Activated T-cell treated with anti-CD3 and anti-CD28 coated beads for 48 hours (primary cell): ENCODE measurements around the gene PLK1.

Experiments used
- DNase-seq: peaks from one replicate; pipeline ENCODE4 v3.0.0-alpha.2; 2020; ENCODE audit warnings: low read depth

PLK1 gene

DNA sequence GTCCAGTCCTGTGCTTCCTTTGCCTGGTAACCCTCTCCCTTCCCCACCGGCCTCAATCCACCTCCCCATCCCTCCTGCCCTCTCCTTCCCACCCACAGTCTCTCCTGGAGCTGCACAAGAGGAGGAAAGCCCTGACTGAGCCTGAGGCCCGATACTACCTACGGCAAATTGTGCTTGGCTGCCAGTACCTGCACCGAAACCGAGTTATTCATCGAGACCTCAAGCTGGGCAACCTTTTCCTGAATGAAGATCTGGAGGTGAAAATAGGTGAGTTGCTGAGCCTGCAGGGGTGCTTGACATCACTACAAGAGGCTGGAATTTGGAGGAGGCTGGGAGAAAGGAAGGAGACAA lies 1.3 kb downstream of the PLK1 start:
- no peak for DNase-seq

DNA sequence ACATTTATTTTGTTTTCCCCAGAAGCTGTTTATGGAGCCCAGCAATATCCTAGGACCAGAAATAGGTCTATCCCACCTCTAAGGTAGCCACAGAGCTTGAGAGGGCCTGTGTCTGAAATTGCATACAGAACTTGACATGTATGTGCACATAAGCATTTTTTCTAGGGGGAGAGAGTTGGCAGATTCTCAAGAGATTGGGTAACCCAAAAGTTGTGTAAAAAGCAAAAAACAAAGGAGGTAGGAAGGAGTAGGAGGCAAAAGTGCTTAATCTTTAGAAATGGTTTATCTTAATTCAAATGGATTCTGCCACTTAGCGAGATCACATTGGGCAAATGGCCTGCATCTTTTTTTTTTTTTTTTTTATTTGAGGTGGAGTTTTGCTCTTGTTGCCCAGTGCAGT lies 3.5 kb downstream of the PLK1 start:
- DNase-seq: no peak

DNA sequence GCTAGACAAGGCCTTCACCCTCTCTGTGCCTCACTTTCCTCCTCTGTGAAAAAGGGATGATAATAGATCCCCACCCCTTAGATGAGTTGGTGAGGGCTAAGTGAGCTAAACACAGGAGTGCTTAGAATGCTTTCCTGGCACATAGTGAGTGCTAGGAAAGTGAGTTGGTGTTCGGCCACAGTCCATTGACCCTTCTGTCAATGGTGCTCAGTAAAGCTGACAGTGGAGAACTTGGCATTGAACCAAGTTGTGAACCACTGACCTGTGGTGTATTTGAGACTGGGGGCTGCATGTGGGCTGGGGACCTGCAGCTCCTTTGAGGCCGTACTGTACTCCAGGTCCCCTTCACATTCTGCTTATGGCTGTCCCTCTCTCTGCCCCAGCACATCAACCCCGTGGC lies 4.8 kb downstream of the PLK1 start:
- no peak for DNase-seq

DNA sequence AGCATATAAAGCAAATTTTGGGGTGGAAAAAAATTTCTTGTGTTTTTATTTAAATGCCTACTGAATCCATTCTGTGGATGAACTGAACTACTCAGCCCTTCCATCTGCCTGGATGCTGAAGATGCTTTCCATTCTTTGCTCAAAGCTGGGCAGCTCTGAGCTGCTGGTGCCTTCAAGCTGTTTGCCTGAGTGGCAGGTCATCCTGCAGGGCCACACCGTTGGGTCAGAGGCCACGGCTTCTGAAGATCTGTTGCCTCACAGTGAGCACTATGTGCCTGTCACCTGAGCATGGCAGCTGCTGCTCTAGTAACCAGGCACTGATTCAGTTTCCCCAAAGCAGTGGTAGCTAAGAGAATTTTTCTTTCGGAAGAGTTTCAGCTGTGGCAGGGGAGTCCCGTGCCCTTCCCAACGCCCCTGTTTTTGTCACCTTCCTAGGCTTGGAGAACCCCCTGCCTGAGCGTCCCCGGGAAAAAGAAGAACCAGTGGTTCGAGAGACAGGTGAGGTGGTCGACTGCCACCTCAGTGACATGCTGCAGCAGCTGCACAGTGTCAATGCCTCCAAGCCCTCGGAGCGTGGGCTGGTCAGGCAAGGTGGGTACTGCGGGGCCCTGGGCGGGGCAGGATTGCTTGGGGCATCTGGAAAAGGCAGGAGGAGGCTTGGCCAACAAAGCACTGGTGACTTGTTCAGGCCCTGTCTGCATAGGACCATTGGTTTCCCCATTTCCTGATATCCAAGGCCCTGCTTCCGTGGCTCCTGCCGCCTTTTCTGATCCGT lies 8.5 kb downstream of the PLK1 start:
- no peak for DNase-seq

DNA sequence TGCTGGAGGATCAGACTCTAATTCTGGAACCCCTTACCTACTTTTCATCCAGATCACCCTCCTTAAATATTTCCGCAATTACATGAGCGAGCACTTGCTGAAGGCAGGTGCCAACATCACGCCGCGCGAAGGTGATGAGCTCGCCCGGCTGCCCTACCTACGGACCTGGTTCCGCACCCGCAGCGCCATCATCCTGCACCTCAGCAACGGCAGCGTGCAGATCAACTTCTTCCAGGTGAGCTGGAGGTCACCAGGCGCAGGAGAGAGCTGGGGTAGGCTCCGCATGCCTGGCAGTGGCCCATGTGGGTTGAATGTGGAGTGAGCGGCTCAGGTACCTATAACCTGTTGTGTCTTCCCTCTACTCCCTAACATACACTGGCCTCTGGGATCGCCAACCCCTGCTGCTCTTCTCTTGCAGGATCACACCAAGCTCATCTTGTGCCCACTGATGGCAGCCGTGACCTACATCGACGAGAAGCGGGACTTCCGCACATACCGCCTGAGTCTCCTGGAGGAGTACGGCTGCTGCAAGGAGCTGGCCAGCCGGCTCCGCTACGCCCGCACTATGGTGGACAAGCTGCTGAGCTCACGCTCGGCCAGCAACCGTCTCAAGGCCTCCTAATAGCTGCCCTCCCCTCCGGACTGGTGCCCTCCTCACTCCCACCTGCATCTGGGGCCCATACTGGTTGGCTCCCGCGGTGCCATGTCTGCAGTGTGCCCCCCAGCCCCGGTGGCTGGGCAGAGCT lies 10.9 kb downstream of the PLK1 start:
- DNase-seq: no peak

DNA sequence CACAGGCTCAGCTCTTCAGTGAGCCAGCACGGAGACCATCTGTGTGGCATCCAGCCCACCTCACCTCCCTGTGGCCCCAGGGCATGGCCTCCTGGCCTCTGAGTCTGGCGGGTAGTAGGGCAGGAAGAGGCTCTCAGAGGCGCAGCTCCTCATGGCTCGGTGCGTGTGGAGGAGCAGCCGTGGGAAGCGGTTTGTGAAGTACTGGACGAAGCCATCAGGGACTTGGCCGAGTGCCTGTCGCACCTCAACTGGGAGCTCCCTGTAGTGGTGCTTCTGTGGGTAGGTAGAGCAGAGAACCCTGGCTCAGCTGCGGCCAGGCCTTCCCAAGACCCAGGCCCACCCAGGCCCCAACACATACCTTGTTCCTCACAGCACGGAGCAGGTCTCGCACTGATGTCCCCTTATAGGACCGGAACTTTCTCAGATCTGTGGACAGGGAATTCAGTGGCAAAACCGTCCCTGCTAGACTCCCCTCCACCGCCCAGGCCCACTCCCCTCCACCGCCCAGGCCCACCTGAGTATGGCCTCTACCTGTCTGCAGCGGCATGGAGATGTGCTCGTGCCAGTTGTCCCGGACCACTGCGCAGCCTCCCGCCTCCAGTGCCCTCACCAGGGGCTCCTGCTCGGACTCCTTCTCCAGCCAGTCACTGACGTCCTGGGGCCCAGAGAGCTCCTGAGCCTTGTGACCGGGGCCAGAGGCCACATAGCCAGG lies 12.2 kb downstream of the PLK1 start:
- DNase-seq: no peak

DNA sequence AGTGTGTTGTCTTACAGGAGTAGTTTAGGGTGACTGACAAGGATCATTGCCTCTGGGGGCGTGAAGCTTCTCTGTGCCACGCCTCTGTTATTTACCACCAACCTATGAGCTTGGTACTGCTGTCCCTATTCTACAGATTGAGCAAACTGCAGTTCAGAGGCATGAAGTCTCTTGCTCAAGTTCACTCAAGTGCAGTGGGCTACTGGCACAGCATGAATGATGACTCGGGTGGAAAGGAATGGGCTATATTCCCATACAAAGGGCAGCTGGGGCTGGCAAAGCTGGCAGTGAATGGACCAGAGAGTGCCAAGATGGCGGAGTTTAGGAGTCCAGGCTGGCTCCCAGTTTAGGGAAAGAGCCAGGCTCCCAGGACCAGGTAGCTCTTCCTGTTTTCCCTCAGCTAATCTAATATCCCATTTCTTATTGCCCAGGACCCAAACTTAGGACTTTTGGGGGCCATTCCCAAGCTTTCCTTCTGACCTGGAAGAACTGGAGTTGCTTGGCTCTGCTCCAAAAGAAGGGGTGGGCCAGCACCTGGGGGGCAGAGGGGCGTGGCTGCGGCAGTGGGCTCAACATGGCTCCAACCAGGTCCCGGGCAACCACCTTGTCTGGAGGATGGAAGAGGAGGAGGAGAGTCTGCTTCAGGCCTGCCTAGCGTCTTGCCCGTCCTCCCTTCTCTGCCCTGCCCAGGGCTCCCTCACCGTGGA lies 12.9 kb downstream of the PLK1 start:
- DNase-seq: no peak

DNA sequence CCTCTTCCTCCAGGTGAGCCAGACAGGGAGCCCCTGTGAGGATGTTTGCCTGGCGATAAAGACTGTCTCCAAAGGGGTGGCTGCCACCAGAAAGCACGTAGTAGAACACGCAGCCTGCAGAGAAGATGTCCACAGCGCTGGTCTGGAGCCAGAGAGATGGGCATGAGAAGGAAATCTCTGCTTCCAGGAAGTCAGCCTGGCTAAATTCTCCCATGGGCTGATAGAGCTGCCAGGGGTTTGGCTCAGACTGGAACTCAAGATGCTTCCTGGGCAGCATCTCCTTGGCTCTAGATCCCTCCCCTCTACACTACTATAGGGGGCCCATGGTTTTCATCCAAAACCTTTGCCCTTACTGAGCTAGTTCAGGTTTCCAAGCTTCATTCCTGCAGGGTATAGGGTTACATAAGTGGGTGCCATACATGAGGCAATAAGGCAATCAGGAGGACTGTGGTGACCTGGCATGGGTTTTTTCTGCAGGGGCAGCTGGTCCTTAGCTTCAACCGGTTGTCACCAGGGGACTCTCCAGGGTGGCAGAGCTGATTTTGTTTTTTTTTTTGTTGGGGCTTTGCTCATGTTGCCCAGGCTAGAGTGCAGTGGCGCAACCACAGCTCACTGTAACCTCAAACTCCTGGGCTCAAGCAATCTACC lies 13.6 kb downstream of the PLK1 start:
- DNase-seq: no peak

DNA sequence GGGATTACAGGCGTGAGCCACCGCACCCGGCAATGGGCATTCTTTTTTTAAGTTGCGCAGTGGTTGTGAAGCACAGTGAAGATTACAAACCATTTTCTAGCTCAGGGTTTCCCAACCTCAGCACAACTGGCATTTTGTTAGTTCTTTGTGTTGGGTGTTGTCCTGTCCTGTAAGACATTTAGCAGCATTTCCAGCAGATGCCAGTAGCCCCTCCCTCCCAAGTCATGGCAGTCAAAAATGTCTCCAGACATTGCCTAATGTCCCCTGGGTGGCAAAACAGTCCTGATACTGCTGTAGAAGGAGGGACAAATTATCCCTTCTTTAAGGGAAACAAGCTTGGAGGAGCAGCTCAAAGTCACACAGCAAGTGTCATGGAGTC lies 15.6 kb downstream of the PLK1 start:
- no peak for DNase-seq

DNA sequence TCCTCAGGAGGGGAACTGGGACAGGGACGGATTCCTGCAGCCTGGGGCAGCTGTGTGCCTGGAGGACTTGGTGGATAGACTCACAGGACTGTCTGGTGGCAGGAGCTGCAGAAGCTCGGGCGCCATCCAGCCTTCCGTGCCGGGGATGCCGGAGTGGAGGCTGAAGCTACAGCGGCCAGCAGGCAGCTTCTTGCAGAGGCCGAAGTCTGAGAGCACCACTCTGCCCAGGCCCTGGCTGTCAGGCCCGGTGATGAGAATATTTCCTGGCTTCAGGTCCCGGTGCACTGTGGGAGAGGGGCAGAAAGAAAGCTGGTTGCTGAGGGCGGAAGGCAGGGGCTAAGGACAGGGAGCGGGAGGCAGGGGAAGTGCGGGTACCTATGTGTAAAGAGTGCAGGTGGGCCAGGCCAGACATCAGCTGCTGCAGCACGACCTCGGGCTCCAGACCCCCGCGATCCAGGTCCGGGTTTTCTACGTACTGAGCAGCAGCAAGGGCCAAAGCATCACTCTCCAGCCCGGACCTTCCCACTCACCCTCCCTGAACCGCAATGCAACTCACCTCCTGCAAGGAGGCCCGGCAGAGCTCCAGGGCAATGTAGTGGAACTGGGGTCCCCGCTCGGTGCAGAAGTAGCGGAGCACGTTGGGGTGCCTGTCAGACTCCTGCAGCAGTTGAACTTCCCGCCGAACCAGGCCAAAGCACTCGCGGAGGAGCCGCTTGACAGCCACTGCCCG lies 16.1 kb downstream of the PLK1 start:
- DNase-seq: no peak

DNA sequence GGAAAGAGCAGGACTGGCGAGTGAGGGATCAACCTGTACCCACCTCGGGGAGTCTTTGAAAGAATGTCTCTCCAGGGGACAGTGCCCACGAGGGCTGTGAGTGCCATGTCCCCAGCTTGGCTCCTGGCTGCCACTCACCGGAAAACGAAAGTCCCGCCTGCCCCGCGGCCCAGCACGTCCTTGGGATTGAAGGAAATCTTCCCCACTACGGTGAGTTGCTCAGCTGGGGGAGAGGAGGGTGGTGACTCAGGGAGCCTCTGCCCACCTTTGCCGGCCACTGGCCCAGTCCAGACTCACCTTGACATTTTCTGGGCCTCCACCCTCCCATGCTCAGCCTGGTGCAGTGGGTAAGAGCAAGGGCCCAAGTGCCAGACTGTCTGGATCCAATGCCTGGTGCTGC lies 17.1 kb downstream of the PLK1 start:
- no peak for DNase-seq

DNA sequence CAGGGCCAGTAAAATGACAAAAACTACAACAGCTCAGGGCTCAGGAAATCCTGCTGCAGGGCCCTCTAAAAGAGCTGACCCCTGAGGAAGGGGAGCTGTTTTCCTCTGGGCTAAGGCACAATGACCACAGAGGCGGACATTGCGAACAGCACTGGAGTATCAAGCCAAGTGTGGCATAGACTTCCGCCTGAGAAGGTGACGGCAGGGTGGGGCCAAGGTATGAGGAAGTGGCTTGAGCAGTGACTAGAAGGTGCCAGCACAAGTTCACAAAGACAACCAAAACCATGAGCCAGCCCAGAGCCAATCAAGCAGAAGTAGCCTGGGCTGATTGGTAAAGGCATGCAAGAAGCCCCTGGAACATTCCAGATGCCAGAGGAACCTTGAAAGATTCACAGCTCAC lies 20.4 kb downstream of the PLK1 start:
- DNase-seq: no peak

DNA sequence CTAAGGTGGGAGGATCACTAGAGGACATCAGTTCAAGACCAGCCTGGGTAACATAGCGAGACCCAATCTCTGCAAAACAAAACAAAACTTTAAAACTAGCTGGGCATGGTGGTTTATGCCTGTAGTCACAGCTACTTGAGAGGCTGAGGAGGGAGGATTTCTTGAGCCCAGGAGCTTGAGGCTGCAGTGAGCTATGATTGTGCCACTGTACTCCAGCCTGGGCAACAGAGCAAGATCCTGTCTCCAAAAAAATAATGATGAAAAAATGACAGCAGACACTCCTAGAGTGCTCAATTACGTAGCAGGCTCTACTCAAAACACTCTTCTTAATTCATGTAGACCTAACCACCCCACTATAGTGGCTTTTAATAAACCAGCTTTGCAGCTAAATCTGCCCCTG lies 21.4 kb downstream of the PLK1 start:
- no peak for DNase-seq

DNA sequence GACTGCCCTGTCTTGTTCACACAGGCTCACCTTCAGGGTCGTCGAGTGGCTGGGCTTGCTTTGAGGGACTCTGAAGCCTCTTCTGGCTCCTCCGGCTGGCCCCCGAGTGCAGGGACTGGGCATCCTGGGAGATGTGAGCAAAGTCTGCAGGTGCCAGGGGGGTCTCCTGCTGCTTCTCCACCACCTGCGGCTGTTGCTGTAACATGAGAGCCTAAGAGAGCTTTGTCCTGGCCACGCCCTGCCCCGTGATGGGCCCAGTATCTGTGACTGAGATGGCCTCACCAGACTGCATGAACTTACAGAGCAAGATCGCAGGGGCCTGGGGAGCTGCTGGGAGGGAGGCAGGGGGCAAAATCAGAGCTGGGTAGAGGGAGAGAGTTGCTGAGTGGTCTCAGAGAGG lies 21.8 kb downstream of the PLK1 start:
- no peak for DNase-seq

DNA sequence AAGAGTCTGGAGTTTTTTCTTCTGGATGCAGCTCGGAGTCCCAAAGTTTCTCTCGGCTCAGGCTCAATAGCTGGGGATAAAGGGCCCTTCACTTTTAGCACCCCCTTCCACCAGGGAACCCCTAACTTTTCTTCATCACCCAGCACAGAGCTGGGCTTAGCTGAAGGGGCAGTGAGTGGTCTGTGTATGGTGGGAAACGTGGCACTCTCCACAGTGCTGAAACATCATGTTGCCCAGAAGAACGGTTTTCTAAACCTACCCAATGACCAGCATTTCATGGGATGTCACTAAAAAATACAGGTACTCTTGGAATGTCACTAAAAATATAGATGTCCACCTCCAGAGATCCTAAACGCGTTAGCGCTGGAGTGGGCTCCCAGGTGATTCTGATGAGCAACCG lies 22.4 kb downstream of the PLK1 start:
- DNase-seq: no peak

DNA sequence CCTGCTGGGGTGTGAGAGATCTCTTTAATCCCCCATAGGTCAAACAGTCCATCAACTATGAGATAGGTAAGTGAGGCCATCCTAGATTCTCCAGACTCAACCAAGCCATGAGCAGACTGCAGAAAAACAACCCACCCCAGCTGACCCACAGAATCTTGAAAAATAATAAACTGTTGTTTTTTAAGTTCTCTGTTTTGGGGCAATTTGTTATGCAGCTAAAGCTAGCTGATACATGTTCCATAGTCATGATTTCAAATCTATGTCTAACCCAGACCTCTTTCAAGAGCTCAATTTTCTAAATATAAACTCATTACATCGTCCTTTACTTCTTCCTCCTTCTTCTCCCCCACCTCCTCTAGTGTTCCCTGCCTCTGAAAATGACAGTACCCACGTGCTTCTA lies 24.3 kb downstream of the PLK1 start:
- no peak for DNase-seq

DNA sequence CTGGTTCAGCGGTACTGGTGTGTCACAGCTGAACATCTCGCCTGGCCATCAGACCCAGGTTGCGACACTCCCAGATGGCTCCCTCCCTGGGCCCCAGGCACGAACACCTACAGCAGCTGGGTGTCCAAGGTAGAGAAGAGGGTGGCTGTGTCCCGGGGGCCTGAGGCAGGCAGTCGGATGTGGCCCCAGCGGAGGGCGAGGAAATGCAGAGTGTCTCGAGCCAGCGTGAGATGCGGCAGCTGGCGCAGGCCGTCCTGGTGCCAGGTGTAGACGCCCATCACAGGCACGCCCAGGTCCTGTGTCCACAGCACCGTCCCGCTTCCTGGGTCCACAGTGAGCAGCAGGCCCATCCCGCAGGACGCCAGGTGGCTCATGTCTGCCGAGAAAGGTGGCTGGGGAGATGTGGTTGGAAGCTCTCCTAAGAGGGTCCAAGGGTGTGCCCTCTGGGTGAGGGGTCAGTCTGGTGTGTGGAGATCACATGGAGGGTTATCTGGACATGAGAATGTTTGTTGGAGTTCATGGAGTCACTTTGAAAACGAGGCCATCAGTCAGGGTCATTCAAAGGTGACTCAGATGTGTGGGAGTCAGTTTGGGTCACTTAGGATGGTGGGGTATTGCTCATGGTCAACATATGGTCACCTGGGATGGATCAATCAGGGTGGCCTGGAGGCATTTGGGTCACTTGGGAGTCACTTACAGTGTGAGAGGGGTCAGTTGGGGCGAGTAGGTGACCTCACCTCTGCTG lies 26.3 kb downstream of the PLK1 start:
- DNase-seq: no peak

DNA sequence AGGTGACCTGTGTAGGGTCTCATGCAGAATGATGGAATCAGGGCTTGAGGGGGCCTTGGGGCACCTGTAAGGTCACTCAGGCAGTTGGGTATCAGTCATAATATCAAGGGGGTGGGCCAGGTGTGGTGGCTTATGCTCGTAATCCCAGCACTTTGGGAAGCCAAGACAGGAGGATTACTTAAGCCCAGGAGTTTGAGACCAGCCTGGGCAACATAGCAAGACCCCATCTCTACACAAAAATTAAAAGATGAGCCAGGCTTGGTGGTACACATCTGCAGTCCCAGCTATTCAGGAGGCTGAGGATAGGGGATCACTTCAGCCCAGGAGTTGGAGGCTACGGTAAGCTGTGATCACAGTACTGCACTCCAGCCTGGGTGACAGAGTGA lies 26.8 kb downstream of the PLK1 start:
- DNase-seq: no peak

DNA sequence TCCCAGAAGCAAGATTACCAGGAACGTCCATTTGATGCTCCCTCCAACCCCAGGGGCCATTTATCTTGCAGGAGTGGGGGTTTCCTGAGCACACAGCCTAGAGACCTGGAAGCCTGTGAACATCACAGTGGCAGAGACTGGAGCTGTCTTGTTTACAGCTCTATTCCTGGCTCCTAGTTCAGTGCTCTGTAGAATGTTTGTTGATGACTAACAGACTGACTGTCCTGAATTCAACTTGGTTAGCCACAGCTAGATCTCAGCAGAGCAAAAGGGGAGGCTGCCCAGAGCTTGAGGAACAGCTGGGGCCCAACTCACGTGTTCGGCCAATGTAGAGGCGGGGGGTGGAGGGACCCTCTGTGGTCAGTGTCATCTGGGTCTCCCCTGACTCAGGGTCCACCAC lies 27.8 kb downstream of the PLK1 start:
- DNase-seq: no peak

DNA sequence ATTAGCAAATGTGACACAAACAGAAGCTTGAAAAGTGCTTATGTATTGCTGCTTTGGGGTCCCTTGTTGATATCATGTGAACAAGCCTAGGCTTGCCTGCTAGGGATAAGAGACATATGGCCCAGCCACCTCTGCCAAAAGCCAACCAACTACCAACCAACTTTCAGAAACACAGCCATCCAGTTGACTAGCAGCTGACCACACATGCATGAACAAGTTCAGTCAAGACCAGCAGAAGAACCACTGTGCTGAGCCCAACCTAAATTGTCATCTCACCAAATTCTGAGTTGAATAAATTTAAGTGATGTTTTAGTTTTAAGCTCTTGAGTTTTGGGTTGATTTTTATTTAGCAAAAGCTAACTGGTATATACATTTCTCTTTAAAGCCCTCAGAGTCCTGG lies 30.8 kb downstream of the PLK1 start:
- DNase-seq: no peak

DNA sequence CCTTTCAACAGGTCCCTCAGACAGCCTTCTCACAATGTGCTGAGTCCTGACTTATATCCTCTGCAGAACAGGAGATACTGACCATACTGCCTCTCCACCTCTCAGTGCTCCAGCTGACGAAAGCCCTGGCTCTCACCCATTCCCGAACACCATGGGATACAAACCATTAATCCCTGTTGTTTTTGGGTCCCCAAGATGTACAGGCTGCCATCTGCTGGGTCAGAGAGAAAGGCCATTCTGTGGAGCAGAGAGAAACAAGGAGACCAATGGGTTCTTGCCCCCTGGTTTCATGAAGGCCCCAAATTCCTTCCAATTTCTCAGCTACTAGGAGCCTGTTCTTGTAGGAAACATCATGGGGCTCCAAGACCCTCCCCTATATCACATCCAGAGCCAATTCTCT lies 31.3 kb downstream of the PLK1 start:
- no peak for DNase-seq
